ENCODE results near the gene IFNGR2. TPM values are rescaled to one million over a fixed set of nuclear protein-coding genes. Genes with fewer than 3 reads are reported as not detected.
A peak's percentile ranks its signal among the peaks of the same experiment; 100 is the strongest.
"Not testable (repeated sequence)": the region's sequence is repeated elsewhere in the genome, so short reads cannot be mapped to it uniquely, and the experiment has no call there.

IFNGR2 gene
- total and polyA plus RNA-seq, 8 donors, result 67.9 to 116 (median 73.8) TPM

GRCh38 chr21:33374450-33375096, 28.6 kb upstream of the IFNGR2 start:
- H3K27ac ChIP-seq, result peak overlapping the region; percentile 62 to 84
- TF ChIP-seq, protein P1, sequence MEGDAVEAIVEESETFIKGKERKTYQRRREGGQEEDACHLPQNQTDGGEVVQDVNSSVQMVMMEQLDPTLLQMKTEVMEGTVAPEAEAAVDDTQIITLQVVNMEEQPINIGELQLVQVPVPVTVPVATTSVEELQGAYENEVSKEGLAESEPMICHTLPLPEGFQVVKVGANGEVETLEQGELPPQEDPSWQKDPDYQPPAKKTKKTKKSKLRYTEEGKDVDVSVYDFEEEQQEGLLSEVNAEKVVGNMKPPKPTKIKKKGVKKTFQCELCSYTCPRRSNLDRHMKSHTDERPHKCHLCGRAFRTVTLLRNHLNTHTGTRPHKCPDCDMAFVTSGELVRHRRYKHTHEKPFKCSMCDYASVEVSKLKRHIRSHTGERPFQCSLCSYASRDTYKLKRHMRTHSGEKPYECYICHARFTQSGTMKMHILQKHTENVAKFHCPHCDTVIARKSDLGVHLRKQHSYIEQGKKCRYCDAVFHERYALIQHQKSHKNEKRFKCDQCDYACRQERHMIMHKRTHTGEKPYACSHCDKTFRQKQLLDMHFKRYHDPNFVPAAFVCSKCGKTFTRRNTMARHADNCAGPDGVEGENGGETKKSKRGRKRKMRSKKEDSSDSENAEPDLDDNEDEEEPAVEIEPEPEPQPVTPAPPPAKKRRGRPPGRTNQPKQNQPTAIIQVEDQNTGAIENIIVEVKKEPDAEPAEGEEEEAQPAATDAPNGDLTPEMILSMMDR (IDR thresholded peaks at IDR 0.05), result peak; percentile 48 to 57
- H3K36me3 ChIP-seq, result no peaks in the 10 kb centered on the region
- peaks cover 0 to 4% of the 10 kb centered on the region in 2 donors for H3K9me3 ChIP-seq
- DNase-seq, result peak in 2 of 4 donors; percentile 43 to 65
- H3K4me3 ChIP-seq, result no peak overlapping the region
- intact Hi-C loops (cut with DNase I), result loop anchor here in 1 of 2 donors (10.0 kb wide), 1 partner anchor 170 kb away; no protein-coding TSS in a partner anchor
- ATAC-seq, result peak; percentile 89
- H3K27me3 ChIP-seq, result no peaks in the 10 kb centered on the region
- H3K4me1 ChIP-seq, result peaks cover 11 to 39% of the 10 kb centered on the region in 2 donors

DNA sequence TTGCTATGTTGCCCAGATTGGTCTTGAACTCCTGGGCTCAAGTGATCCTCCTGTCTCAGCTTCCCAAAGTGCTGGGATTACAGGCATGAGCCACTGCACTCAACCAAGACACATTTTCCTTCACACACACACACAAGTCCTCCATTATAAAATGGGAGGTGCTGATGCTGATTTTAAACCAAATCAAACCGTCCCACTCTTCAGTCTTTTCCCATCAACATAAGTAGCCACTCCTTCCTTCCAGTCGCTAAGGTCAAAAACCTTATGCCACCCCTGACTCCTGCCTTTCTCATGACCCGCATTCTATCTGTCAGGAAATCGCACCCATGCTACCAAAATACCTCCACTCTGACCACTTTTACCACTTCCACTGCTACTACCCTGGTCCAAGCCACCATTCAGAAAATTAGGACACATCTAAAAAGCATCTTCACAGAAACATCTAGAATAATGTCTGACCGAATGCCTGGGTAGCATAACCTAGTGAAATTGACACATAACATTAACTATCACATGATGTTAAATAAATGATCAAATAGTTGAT, 28.0 kb upstream of the IFNGR2 start:
- TF ChIP-seq, protein P1 (IDR thresholded peaks at IDR 0.05), result no peak
- ATAC-seq (no peak), DNase-seq (no peak)
- no peaks in the 10 kb centered on the region for H3K27me3 ChIP-seq
- peak overlapping the region; percentile 62 to 84 for H3K27ac ChIP-seq
- H3K4me1 ChIP-seq, result peaks cover 17 to 45% of the 10 kb centered on the region in 2 donors
- intact Hi-C loops (cut with DNase I), result loop anchor here in 1 of 2 donors (10.0 kb wide), 1 partner anchor 170 kb away; no protein-coding TSS in a partner anchor
- peaks cover 0 to 2% of the 10 kb centered on the region in 2 donors for H3K9me3 ChIP-seq
- no peaks in the 10 kb centered on the region for H3K36me3 ChIP-seq
- no peak overlapping the region for H3K4me3 ChIP-seq

DNA sequence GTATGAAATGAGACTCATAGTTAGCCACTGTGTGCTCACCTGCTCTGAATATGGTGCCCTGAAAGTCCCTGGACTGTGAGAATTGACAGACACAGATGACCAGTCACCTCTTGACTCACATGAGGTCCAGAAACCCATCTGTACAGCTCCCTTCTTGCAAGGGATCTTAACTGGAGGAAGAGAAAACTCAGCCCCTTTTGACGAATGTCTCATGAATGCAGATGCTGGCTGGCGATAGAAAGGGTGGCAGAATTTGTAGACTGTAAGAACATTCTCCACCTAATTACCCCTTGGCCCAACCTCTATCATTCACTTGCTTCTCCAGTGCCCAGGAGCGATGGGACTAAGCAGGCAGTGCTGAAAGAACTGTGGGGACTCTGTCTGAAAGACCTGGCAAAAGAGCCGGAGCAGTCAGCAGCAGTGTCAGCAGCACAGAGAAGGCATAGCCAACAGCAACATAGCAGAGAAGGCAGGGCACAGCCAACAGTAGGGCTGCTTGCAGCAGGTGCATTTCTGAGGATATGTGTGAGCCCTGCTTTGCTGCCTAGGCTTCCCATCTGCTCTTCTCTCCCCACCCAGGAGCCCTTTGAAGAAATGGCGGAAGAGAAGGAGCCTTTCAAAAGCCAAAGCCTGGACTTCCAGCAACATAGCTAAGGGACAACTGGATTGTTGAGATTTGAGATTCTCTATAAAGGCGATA, 25.8 kb upstream of the IFNGR2 start:
- Histone ChIP-seq H3K4me3 (no peak overlapping the region), H3K9me3 (no peaks in the 10 kb centered on the region), H3K36me3 (no peaks in the 10 kb centered on the region), H3K4me1 (peaks cover 20 to 67% of the 10 kb centered on the region in 2 donors), H3K27ac (no peak overlapping the region), H3K27me3 (no peaks in the 10 kb centered on the region)
- ATAC-seq (no peak), DNase-seq (no peak)
- intact Hi-C loops (cut with DNase I), result loop anchor here in 1 of 2 donors (10.0 kb wide), 1 partner anchor 173 kb away; no protein-coding TSS in a partner anchor
- TF ChIP-seq, protein P1 (IDR thresholded peaks at IDR 0.05), result no peak

GRCh38 chr21:33378081-33378480, 25.1 kb upstream of the IFNGR2 start:
- H3K4me1 ChIP-seq, result peaks cover 25 to 72% of the 10 kb centered on the region in 2 donors
- no peak overlapping the region for H3K27ac ChIP-seq
- intact Hi-C loops (cut with DNase I), result loop anchor here in 1 of 2 donors (10.0 kb wide), 1 partner anchor 173 kb away; no protein-coding TSS in a partner anchor
- H3K9me3 ChIP-seq, result no peaks in the 10 kb centered on the region
- TF ChIP-seq, protein P1 (IDR thresholded peaks at IDR 0.05), result no peak
- H3K27me3 ChIP-seq, result no peaks in the 10 kb centered on the region
- no peaks in the 10 kb centered on the region for H3K36me3 ChIP-seq
- ATAC-seq (no peak), DNase-seq (no peak)
- no peak overlapping the region for H3K4me3 ChIP-seq

DNA sequence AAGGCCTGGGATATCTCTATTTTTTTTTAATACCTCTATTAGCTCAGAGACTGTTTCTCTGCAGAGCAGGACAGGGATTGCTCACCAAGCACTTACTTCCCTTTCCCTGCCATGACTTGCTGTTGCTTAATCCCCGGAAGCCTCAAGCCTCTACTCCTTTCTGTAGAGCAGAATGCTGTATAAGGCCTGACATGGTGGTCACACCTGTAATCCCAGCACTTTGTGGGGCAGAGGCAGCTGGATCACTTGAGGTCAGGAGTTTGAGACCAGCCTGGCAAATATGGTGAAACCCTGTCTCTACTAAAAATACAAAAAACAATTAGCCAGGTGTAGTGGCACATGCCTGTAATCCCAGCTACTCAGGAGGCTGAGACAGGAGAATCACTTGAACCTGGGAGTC, 23.3 kb upstream of the IFNGR2 start:
- peak overlapping the region; percentile 79 to 93 for H3K27ac ChIP-seq
- H3K4me3 ChIP-seq, H3K27me3 ChIP-seq, H3K36me3 ChIP-seq, H3K9me3 ChIP-seq: not testable (repeated sequence)
- peak; percentile 73 for ATAC-seq
- H3K4me1 ChIP-seq, result peaks cover 23 to 71% of the 10 kb centered on the region in 2 donors
- intact Hi-C loops (cut with DNase I), result loop anchor here in 1 of 2 donors (10.0 kb wide), 1 partner anchor 175 kb away; no protein-coding TSS in a partner anchor
- peak in 1 of 4 donors; percentile 65 for DNase-seq

Data from left lung (tissue), 10 donors.